BJ (cell line): Measurements from ENCODE around the gene CCNL1. TPM values are rescaled to one million over a fixed set of nuclear protein-coding genes. Genes with fewer than 3 reads are reported as not detected.

Experiments
- CTCF ChIA-PET: fragments of 350-600 bp; formaldehyde crosslinking; extraction: SDS; loops from one replicate; lab custom pipeline; 2021; ENCODE audit warnings: antibody characterized with exemption, inconsistent platforms; lab: Yijun Ruan, JAX
- POLR2A ChIA-PET: fragments of 300-600 bp; sonication (Branson Sonifier 250); formaldehyde crosslinking; extraction: SDS; loops from one replicate; lab custom pipeline; 2021; ENCODE audit warnings: antibody characterized with exemption; lab: Charles Lee
- DNase-seq: peaks from one replicate; pipeline ENCODE4 v3.0.0-alpha.2; 2011; ENCODE audit warnings: low read depth
- H3K27me3 ChIP-seq: 2 replicates; pipeline ENCODE4 v1.6.0; 2011; ENCODE audit warnings: low read length; ENCODE audit not compliant: control insufficient read depth, insufficient read depth
- H3K36me3 ChIP-seq: 2 replicates; pipeline ENCODE4 v1.5.1; 2011; ENCODE audit warnings: low read length; ENCODE audit not compliant: control insufficient read depth, insufficient read depth
- H3K4me3 ChIP-seq: 2 replicates; pipeline ENCODE4 v1.5.1; 2011; ENCODE audit warnings: low read depth, mild to moderate bottlenecking, control low read depth, low read length
- polyA minus RNA-seq: library from RNA; depleted of rRNA, polyadenylated mRNA; stranded (reverse); fragments of >200 nt; gene quantifications from 2 replicates; pipeline ENCODE4 v1.2.3, GENCODE V29; 2011; rRNA and poly(A)+ RNA removed
- polyA plus RNA-seq: library from polyadenylated mRNA; depleted of rRNA; stranded (reverse); fragments of >200 nt; gene quantifications from 2 replicates; pipeline ENCODE4 v1.2.3, GENCODE V29; 2011; rRNA removed
- TF ChIP-seq, protein P1 (sequence below): IDR thresholded peaks from 2 replicates; pipeline ENCODE4 v1.5.1; 2011; ENCODE audit warnings: low read depth, mild to moderate bottlenecking, control low read depth, inconsistent platforms, low read length, moderate library complexity; ENCODE audit not compliant: insufficient read depth

The CCNL1 gene
- polyA plus RNA-seq (132 and 145 TPM in 2 replicates), polyA minus RNA-seq (98.4 and 126 TPM in 2 replicates)

DNA sequence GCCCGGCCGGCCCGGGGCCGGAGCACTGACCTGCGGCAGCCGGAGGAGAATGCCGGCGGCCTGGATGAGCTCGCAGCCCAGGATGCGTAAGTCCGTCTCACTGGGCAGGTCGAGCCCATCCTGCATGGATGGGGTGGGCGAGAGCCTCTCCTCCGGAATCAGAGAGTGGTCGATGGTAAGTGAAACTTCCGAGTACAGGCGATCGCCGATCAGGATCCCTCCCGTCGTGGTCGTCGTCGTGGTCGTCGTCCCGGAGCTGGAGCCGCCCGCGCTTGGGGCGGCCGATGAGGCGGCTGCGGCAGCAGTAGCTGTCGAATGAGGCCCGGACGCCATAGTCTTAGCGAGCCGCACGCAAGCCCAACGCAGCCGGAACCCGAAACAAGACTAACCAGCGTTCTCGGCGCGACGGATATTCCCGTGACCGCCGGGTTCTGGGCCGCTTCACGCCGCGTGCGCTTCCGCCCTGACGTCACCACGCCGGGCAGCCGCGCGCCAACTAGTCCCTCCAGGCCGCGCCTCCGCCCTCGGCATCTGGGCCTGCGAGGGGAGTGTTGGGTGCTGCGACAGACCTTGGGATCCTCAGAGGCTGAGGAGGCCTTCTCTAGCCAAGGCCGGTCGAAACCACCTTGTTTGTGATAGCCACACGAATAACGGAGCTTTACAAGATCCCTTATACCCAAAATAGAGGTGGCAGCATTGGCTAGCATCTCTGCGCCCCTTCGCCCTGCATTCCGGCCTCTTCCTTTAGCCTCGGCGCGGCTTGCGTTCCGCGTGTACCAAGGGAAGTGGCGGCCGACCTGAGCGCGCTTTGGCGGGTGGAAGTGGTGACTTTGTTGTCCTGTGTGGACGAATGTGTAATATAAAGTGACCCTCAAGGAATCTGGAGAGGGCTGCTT is at the start of gene CCNL1:
TSS of gene CCNL1 (minus strand) at position 386 of the 896 bp plus-strand sequence. CDS start at position 333, 53 bp downstream.
- peak; percentile 75 for DNase-seq
- H3K36me3 ChIP-seq = peaks cover 4% of the 10 kb centered on the region; the same call in 1 of the 2 replicates
- H3K27me3 ChIP-seq = no peaks in the 10 kb centered on the region
- H3K4me3 ChIP-seq = peak within 1 kb of the TSS; percentile 98
- CTCF ChIA-PET = interaction anchor here (0.8 to 2.9 kb wide), 8 partner anchors 12 to 617 kb away, joined by 3 to 10 read pairs (median 4); no protein-coding TSS in a partner anchor
- POLR2A ChIA-PET = interaction anchor here (0.5 to 2.8 kb wide), 2 partner anchors 15 to 307 kb away, joined by 5 to 39 read pairs; no protein-coding TSS in a partner anchor
- TF ChIP-seq, protein P1, sequence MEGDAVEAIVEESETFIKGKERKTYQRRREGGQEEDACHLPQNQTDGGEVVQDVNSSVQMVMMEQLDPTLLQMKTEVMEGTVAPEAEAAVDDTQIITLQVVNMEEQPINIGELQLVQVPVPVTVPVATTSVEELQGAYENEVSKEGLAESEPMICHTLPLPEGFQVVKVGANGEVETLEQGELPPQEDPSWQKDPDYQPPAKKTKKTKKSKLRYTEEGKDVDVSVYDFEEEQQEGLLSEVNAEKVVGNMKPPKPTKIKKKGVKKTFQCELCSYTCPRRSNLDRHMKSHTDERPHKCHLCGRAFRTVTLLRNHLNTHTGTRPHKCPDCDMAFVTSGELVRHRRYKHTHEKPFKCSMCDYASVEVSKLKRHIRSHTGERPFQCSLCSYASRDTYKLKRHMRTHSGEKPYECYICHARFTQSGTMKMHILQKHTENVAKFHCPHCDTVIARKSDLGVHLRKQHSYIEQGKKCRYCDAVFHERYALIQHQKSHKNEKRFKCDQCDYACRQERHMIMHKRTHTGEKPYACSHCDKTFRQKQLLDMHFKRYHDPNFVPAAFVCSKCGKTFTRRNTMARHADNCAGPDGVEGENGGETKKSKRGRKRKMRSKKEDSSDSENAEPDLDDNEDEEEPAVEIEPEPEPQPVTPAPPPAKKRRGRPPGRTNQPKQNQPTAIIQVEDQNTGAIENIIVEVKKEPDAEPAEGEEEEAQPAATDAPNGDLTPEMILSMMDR = no peak

DNA sequence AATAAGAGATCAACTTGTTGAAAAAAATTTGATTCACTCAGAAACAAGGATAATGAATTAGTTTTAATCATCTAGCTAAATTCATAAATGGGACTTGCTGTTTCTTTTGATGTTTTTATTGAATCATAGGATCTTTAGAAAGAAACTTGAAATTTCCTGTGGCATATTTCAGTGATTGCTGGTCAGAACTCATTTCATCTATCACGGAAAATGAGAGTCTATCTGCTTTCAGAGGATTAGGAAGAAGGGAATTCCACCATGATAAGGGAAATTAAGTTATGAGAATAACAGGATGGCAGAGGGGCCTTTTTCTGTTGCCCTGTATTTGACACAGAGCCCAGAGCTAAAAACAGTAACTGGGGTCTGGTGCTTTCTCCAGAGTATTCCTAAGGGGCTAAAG is 44.9 kb upstream of the CCNL1 start:
- TF ChIP-seq, protein P1 = no peak
- Histone ChIP-seq H3K4me3 (no peak overlapping the region), H3K27me3 (no peaks in the 10 kb centered on the region), H3K36me3 (no peaks in the 10 kb centered on the region)
- POLR2A ChIA-PET = no interaction called here
- DNase-seq = no peak
- CTCF ChIA-PET = interaction anchor here (0.6 to 6.8 kb wide), 27 partner anchors 9 to 402 kb away, joined by 3 to 62 read pairs (median 4); partner anchors contain the start of genes CCNL1 and PTX3

DNA sequence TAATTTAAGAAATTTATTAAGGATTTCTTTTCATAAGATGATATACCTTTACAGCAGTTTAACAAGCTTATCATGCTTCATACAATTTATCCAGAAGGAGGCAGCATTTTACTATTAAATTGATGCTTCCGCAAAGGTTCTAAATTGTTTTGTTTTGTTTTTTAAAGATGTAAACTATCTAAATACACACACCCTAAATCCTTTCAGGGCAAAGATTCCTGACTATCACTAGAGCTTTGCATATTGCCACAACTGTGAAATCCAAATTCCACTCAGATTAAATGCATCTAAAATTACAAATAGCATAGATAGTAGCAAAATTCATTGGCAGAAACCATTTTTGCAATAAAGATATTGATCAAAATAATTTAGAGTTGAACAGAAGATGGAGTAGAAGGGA is 44.5 kb upstream of the CCNL1 start:
- CTCF ChIA-PET = interaction anchor here (0.7 to 6.8 kb wide), 24 partner anchors 9 to 402 kb away, joined by 3 to 62 read pairs (median 4); partner anchors contain the start of genes CCNL1 and PTX3
- POLR2A ChIA-PET = no interaction called here
- Histone ChIP-seq H3K27me3 (no peaks in the 10 kb centered on the region), H3K4me3 (no peak overlapping the region), H3K36me3 (no peaks in the 10 kb centered on the region)
- TF ChIP-seq, protein P1 = peak; percentile 49; the same call in 1 of the 2 replicates
- peak; percentile 15 for DNase-seq

DNA sequence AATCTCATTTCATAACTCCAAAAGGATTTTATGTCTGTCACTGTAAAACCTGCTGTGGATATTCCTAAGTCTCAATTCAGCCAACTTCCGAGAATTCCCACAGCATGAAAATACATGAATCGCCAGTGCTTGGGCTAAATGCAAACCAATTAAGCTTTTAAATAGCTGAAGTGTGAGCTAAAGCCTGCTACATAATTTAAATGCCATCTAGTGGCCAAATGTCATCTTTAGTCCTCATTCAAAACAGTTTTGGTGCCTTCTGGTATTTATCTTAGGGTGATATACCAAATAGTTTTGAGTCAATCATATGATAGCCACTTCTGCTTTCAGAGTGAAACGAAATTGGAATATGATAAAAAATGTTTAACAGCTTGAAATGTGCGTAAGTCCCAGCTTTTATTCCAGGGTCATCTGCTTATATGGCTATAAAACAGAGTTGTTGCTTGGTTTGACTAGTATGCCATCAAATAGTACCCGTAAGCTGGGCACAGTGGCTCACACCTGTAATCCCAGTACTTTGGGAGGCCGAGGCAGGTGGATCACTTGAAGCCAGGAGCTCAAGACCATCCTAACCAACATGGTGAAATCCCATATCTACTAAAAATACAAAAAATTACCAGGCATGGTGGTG is 41.8 kb upstream of the CCNL1 start:
- POLR2A ChIA-PET = no interaction called here
- CTCF ChIA-PET = interaction anchor here (0.6 to 6.8 kb wide), 26 partner anchors 14 to 1052 kb away, joined by 3 to 62 read pairs (median 3); partner anchors contain the start of gene PTX3
- DNase-seq = no peak
- Histone ChIP-seq H3K27me3 (no peaks in the 10 kb centered on the region), H3K36me3 (no peaks in the 10 kb centered on the region), H3K4me3 (no peak overlapping the region)
- TF ChIP-seq, protein P1 = peak; percentile 54
